Islet of Langerhans (tissue), 1 donor: ENCODE measurements around the gene ADH5.
"Not testable (repeated sequence)": the region's sequence is repeated elsewhere in the genome, so short reads cannot be mapped to it uniquely, and the experiment has no call there.

Experiments used
- FAIRE-seq: peaks from one replicate; lab custom pipeline; 2011; peaks lifted over from hg19 to GRCh38; lab: Jason Lieb, UNC

ADH5 gene

GRCh38 chr4:99088481-99089365 is at the start of gene ADH5:
ADH5 (minus strand) TSS chr4:99088788; CDS start chr4:99088700, 88 bp downstream.
- no peak for FAIRE-seq

GRCh38 chr4:99136329-99136728 is 47.7 kb upstream of the ADH5 start:
- FAIRE-seq = no peak

DNA sequence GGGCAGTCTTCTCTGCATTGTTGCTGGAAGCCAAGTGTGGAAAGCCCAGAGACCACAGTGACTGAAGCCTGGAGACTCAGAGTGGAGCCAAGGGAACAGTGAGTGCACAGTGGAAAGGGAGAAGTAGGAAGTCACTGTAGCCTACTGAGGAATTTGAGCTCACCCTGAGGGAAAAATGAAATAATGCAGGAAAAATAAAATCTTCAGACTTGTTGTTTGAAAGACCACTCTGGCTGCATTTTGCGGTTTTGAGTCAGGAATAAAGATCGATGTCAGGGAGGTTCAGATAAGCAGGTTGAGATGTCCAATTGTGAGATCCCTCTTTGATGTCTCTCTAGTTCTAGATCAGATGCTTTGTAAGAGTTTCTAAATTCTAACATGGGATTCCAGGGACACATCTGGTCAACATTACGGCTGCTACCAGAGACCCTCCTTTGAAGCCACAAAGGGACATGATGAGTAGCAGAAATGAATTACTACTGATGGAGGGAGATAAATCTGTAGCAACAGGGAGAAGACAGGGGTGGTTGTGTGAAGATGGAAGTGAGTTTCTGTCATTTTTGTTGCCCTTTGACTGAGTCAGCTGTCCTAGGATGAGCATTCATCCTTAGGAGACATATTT is 47.1 kb upstream of the ADH5 start:
- FAIRE-seq = no peak

DNA sequence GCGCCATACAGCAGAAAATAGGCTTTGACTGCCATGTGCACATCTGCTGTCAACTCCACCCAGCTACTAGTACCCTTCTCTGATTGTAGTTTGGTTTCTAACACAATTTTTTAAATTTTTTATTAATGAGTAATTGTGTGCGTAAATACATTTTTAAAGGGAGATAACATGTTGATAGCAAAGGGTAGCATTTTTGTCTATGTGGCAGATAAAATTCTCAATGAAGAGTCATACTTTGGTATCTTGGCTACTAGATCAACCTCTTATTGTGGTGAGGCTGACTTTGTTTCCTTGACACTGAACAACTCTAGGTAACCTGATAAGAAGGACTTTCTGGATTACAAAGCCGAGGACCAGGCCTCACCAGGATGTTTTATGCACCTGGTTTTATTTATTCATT is 46.0 kb upstream of the ADH5 start:
- no peak for FAIRE-seq

- no peak for FAIRE-seq
Measured at GRCh38 chr4:99131378-99131777, 42.8 kb upstream of the ADH5 start.

DNA sequence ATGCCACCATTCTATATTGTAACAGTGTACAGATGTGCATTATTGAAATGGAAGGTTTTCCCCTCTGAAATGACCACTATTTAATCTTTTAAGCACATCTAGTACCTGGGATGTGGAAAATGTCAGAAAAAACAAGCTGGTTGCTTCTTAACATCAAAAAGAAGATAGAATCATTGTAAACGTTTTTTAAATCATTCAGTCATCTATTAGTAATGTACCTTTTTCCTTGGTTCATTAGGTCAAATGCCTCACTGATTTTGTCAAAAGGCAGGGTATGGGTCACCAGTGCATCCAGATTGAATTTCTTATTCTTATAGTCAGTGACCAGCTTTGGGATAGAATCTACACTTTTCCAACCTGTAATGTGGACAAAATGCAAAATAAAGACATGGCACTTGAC is 37.8 kb upstream of the ADH5 start:
- no peak for FAIRE-seq

DNA sequence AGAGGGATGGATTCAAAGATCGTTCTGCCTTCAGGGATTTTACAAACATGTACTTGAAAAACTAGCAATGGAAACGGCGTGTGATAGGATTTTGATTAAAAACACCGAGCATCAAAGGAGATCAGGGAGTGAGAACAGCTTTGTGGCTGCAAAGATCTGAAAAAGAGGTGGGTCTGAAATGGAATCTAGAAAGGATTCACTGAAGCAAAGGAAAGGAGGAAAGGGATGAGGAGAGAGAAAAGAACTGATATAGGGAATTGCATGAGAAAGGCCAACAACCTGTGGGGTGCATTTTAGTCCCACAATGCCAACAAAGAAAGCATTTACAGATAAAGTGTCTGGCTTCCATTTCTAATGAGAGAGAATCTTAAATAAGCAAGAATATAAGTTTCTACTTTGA is 32.4 kb upstream of the ADH5 start:
- no peak for FAIRE-seq

GRCh38 chr4:99120501-99120900 is 31.9 kb upstream of the ADH5 start:
- FAIRE-seq = no peak

GRCh38 chr4:99117876-99118693 is 29.5 kb upstream of the ADH5 start:
- peak; percentile 97 for FAIRE-seq

GRCh38 chr4:99117122-99117841 is 28.7 kb upstream of the ADH5 start:
- not testable (repeated sequence) for FAIRE-seq

- FAIRE-seq = not testable (repeated sequence)
Measured at GRCh38 chr4:99109286-99109685, 20.7 kb upstream of the ADH5 start.

DNA sequence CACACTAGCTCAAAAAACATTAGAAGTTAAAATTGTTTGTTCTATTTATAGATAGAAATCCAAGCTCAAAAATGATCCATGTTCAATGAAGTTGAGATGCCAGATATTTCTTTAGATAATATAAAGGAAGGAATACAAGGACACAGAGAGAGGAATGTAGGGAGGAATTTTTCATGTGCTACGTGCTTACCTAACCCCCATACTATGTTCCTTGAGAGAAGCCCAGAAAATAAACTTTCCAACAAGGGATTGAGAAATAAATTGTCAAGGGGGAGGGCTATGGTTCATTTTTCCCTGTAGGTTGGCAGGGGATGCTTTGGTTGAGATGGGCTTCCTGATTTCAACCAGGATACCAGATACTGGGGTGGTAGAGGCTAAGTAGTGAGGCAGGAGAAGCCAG is 15.6 kb upstream of the ADH5 start:
- no peak for FAIRE-seq

DNA sequence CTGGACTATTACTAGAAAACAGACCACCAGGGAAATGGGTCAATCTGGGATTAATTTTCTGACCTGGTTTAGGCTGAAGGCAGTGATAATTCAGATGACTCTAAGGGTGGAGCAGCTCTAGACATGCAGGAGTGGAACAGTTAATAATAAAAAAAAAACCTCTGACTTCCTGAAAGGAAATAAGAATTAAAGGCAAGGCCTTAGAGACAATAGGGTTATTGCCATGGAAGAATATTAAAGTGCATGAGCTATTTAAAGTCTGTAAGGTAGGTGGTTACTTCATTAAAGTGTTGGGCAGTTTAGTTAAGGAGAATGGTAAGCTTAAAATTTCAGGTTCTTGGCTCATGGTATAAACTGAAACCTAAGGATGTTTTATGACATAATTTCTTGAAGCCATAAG is 14.6 kb upstream of the ADH5 start:
- no peak for FAIRE-seq

DNA sequence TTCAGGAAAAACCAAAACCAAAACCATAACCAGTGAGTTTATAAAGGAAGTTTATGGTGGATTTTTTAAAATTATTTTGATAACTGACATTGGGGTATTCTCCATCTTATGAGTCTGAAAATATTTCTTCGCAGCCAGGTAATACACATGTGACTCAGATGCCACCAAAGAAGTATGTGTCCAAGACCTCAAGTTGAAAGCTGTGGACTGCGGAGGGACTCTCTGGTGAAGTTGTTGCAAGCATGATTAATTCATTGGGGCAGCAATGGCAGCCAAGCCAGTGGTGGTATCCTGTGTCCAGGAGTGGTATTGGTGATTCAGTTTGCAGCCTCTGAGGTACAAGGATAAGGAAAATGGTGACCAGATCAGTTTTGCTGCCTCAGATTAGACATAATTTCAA is 14.0 kb upstream of the ADH5 start:
- FAIRE-seq = no peak

DNA sequence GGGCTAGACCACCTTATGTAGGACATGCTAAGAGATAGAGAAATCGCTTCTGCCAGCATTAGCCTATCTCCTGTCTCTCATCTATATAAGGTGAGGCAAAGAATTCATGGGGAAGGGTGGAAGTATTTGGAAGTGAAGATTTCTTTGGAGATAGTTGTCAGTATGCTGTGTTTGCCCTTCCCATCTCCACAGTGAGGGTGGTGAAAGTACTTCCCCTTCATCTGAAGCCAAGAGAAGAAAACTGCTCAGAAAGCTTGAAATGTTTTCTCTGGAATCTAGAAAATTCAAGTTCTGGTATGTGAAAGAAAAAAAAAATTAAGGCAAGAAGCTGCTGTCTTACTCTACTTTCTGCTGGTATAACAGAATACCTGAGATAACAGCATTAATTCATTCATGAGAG is 12.3 kb upstream of the ADH5 start:
- FAIRE-seq = no peak

DNA sequence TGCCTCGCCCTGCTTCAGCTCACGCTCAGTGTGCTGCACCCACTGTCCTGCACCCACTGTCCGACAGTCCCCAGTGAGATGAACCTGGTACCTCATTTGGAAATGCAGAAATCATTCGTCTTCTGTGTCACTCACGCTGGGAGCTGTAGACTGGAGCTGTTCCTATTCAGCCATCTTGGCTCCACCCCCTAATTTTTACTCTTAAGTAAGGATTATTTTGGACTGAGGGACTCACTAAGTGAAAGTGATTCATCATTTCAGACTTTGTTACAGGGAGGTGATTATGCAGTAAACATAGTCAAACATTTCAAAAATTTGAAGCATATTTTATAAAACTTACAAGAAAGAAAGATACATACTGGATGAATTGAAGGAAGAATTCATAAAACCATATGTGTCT is 11.2 kb upstream of the ADH5 start:
- not testable (repeated sequence) for FAIRE-seq

DNA sequence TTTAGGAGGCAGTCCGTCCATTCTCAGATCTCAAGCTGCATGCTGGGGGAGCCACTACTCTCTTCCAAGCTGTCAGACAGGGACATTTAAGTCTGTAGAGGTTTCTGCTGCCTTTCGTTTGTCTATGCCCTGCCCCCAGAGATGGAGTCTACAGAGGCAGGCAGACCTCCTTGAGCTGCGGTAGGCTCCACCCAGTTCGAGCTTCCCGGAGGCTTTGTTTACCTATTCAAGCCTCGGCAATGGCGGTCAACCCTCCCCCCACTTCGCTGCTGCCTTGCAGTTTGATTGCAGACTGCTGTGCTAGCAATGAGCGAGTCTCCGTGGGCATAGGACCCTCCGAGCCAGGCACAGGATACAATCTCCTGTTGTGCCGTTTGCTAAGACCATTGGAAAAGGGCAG is 10.7 kb upstream of the ADH5 start:
- no peak for FAIRE-seq

DNA sequence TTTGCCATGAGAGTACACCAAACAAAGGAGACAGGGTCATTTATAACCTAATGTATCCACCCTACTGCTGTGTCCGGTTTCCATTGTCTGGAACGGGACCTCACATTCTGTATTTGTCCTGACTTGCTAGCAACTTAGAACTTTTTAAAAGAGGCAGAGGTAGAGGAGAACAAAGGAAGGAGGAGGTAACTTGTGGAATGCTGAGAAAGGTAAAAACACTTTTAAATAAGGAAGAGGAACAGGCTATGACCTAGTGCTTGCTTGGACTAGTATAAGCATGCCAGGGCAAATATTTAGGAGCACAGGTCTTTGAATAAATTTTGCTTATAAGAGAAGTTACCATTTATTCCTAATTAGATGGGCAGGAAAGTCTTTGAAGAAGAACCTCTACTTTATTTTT is 3.3 kb upstream of the ADH5 start:
- FAIRE-seq = not testable (repeated sequence)

DNA sequence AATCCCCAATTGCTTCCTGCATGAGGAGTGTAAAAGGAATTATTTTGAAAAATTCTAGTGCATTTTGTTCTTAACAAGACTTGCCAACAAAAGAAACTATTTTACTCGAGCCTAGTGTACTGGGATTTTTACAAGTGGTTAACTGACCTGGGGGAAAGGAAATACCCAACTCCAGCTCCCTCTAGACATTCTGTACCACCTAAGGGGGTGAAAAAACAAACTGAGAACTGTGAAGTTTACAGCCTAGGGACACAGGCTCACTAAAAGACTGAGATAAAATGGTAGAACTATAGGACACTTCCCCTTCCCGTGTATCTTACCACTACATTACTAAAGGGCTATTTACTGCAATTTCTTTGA is 2.6 kb upstream of the ADH5 start:
- FAIRE-seq = no peak

DNA sequence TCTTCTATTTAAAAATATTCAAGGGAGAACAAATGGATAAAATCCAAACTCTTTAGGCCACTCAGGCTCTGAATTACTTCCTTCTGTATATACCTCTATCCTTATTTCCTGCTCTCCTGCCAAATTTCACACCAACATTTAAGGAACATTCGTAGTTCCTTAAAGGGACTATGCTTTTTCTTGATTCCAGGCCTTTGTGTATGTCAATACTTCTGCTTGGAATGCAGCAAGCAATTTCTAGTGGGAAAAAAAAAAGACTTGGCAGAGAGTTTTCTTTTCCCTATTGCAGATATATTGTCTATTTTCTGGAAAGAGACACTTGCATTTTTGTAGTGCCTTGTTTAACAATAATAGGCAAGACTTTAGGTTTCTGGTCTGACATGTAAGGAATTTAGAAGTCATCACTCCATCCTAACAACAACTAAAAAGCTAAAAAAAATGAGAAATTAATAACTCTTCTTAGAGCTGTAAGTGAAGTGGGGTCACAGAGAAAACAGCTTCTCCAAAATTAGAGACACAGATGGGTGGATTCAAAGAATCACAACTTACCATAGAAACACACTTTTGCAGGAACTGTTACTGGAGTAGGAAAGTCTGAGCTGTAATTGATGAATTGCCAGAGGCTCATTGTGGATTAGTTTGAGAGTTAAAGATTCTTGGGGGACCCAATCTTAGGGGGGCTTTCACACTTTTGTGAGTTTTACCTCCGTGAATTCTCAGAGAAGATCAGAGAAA is 2.1 kb upstream of the ADH5 start:
- FAIRE-seq = no peak

DNA sequence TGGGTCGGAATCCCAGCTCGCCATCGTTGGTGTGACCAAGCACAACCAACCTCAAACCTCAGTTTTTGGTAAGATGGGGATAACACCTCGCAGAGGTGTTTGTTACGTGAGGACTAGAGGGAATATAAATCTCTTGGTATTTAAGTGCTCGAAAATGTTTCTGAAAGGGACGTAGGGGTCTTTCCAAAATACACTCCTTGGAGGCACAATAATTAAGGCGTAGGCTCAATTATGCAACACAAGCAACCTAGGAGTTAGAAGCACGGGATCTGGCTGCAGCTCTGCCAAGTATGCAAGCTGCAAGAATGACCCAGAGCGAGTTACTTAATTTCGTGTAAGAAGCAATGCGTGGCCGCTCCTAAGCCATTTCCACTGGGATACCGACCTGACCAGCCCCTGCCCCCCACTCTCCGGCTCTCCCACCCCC is 552 bp downstream of the ADH5 start:
- FAIRE-seq = no peak

GRCh38 chr4:99084595-99084994 is 4.0 kb downstream of the ADH5 start:
- FAIRE-seq = no peak
